ENCODE data around the gene EXOSC2.

DNA sequence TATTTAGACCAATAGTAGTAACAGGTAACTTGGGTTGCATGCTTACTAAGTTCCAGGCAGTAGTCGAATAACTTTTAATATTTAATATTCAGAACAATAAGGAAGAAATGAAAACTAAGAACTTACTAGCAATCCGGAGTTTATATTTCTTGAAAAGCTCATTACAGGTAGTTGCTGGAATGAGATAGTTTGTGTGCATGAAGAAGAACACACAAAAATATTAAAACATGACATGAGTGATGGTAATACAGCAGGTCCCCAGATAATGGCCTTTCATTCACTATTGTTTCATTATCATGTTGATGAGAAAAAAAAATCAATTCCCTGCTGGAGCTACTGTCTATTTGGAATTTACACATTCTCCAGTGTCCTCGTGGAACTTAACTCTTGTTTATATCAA lies 44.7 kb downstream of the EXOSC2 start:
- TF ChIP-seq, protein P1, sequence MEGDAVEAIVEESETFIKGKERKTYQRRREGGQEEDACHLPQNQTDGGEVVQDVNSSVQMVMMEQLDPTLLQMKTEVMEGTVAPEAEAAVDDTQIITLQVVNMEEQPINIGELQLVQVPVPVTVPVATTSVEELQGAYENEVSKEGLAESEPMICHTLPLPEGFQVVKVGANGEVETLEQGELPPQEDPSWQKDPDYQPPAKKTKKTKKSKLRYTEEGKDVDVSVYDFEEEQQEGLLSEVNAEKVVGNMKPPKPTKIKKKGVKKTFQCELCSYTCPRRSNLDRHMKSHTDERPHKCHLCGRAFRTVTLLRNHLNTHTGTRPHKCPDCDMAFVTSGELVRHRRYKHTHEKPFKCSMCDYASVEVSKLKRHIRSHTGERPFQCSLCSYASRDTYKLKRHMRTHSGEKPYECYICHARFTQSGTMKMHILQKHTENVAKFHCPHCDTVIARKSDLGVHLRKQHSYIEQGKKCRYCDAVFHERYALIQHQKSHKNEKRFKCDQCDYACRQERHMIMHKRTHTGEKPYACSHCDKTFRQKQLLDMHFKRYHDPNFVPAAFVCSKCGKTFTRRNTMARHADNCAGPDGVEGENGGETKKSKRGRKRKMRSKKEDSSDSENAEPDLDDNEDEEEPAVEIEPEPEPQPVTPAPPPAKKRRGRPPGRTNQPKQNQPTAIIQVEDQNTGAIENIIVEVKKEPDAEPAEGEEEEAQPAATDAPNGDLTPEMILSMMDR (IDR thresholded peaks at IDR 0.05; ENCODE audit: insufficient read depth, low read length, poor library complexity, severe bottlenecking) = no peak
- no peak for TF ChIP-seq EZH2phosphoT487 (conservative IDR thresholded peaks at IDR 0.05; ENCODE audit: low read length)

Data from SU-DHL-6 (cell line).